ENCODE results near the gene SMCO2.

SMCO2 gene

DNA sequence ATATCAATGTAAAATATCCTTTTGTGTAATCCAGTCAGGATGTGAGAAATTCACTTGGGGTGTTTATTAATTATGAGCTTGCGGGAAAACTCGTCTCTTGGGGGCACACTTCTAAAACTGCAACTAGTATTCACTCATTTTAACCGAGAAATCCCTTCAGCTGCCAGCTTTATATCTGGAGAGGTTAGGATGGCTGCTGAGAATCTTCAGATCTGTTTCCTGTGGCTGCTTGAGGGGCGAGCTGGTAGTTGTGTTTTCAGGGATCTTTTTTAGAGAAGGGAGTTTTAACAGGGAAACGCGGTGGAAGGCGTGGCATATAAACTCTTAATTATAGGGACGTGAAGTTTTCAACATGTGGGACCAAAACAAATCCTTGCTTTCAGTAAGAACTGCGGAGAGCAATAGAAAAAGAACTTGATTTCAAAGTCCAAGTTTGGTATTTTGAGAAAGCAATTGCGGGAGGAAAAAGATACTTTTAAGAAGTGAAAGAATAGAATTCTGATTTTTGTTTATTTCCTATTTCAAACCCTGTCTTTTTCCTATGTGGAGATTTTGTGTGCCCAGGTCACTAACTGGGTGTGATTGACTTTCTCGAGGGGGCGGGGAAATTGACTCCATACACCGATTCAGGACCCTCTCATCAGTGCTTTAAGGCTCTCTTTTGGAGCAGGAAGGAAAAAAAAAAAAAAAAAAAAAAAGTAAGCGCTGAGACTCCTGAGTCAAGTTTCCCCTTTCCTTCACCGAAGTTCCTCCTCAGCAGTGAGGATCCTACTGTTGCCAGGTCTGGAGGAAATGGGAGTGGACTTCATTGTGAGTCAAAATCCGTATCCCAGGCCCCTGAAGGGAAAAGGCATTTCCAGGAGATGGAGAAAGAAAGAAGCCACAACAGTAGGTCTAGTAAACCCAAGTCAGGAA lies 78.6 kb downstream of the SMCO2 start:
- TF ChIP-seq ZNF8 (CRISPR knock-in tag; IDR thresholded peaks at IDR 0.05) (no peak), GLIS3 (CRISPR knock-in tag; IDR thresholded peaks at IDR 0.05) (no peak), ZC3H10 (CRISPR knock-in tag; IDR thresholded peaks at IDR 0.05) (no peak), ZFP30 (CRISPR knock-in tag; IDR thresholded peaks at IDR 0.05) (no peak), OSR1 (CRISPR knock-in tag; IDR thresholded peaks at IDR 0.05) (no peak), CSRNP3 (CRISPR knock-in tag; IDR thresholded peaks at IDR 0.05) (no peak), TSHZ2 (CRISPR knock-in tag; IDR thresholded peaks at IDR 0.05) (no peak), RARB (CRISPR knock-in tag; IDR thresholded peaks at IDR 0.05) (no peak), ESRRG (CRISPR knock-in tag; IDR thresholded peaks at IDR 0.05) (no peak), TCF4 (CRISPR knock-in tag; IDR thresholded peaks at IDR 0.05; ENCODE audit: borderline replicate concordance) (no peak), CSDC2 (CRISPR knock-in tag; IDR thresholded peaks at IDR 0.05) (no peak), ZNF70 (CRISPR knock-in tag; IDR thresholded peaks at IDR 0.05) (no peak), ARNTL (CRISPR knock-in tag; IDR thresholded peaks at IDR 0.05; ENCODE audit: borderline replicate concordance, low read depth) (no peak)
- TF ChIP-seq, protein P1, sequence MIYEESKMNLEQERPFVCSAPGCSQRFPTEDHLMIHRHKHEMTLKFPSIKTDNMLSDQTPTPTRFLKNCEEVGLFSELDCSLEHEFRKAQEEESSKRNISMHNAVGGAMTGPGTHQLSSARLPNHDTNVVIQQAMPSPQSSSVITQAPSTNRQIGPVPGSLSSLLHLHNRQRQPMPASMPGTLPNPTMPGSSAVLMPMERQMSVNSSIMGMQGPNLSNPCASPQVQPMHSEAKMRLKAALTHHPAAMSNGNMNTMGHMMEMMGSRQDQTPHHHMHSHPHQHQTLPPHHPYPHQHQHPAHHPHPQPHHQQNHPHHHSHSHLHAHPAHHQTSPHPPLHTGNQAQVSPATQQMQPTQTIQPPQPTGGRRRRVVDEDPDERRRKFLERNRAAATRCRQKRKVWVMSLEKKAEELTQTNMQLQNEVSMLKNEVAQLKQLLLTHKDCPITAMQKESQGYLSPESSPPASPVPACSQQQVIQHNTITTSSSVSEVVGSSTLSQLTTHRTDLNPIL (CRISPR knock-in tag; IDR thresholded peaks at IDR 0.05; ENCODE audit: low read depth) = no peak
- TF ChIP-seq, protein P2, sequence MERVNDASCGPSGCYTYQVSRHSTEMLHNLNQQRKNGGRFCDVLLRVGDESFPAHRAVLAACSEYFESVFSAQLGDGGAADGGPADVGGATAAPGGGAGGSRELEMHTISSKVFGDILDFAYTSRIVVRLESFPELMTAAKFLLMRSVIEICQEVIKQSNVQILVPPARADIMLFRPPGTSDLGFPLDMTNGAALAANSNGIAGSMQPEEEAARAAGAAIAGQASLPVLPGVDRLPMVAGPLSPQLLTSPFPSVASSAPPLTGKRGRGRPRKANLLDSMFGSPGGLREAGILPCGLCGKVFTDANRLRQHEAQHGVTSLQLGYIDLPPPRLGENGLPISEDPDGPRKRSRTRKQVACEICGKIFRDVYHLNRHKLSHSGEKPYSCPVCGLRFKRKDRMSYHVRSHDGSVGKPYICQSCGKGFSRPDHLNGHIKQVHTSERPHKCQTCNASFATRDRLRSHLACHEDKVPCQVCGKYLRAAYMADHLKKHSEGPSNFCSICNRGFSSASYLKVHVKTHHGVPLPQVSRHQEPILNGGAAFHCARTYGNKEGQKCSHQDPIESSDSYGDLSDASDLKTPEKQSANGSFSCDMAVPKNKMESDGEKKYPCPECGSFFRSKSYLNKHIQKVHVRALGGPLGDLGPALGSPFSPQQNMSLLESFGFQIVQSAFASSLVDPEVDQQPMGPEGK (CRISPR knock-in tag; IDR thresholded peaks at IDR 0.05; ENCODE audit: borderline replicate concordance) = no peak
- peak; percentile 4 for ATAC-seq

DNA sequence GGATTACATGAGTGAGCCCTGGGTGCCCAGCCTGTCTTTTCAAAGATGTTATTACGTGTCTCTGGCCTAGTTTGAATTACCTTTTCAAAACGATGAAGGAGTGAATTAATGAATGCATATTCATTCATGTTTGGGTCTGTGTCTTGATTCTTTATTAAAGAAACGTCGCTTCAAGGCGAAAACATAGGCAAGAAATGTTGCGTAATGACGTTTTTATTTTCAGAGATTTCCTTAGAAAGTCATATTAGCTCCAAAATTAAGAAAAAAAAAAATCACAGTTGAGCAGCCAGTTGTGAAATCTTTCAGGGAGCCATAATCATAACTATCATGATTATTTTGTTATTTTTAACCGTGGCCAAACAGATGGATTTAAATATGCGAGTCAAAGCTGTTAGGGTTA lies 81.0 kb downstream of the SMCO2 start:
- no peak for ATAC-seq
- TF ChIP-seq TSHZ2 (CRISPR knock-in tag; IDR thresholded peaks at IDR 0.05) = no peak
- no peak for TF ChIP-seq CSDC2 (CRISPR knock-in tag; IDR thresholded peaks at IDR 0.05)
- no peak for TF ChIP-seq CSRNP3 (CRISPR knock-in tag; IDR thresholded peaks at IDR 0.05)
- TF ChIP-seq ZNF70 (CRISPR knock-in tag; IDR thresholded peaks at IDR 0.05) = no peak
- TF ChIP-seq ZFP30 (CRISPR knock-in tag; IDR thresholded peaks at IDR 0.05) = no peak
- no peak for TF ChIP-seq GLIS3 (CRISPR knock-in tag; IDR thresholded peaks at IDR 0.05)
- no peak for TF ChIP-seq TCF4 (CRISPR knock-in tag; IDR thresholded peaks at IDR 0.05; ENCODE audit: borderline replicate concordance)

All from SK-N-SH treated with all-trans-retinoic acid at 6 μM for 48 hours (cell line).